T1000 (cell line): ENCODE results near the gene SP9.
"Not testable (repeated sequence)": the region's sequence is repeated elsewhere in the genome, so short reads cannot be mapped to it uniquely, and the experiment has no call there.

Experiments
- DNase-seq: peaks from one replicate; lab custom pipeline; 2025; ENCODE audit warnings: mixed read lengths; lab: John Stamatoyannopoulos, UW

The SP9 gene

GRCh38 chr2:174344716-174345461 is 10.1 kb downstream of the SP9 start:
- DNase-seq: no peak

- no peak for DNase-seq
These were observed 15.3 kb downstream of the SP9 start for GRCh38 chr2:174350018-174350417.

GRCh38 chr2:174350593-174351181 is 15.9 kb downstream of the SP9 start:
- no peak for DNase-seq

GRCh38 chr2:174353004-174353403 is 18.2 kb downstream of the SP9 start:
- no peak for DNase-seq

GRCh38 chr2:174356347-174356746 is 21.6 kb downstream of the SP9 start:
- DNase-seq: no peak

GRCh38 chr2:174359663-174360062 is 24.9 kb downstream of the SP9 start:
- not testable (repeated sequence) for DNase-seq

- DNase-seq: no peak
These were observed 28.2 kb downstream of the SP9 start for GRCh38 chr2:174362949-174363348.

- DNase-seq: not testable (repeated sequence)
These were observed 28.9 kb downstream of the SP9 start for GRCh38 chr2:174363492-174364225.

GRCh38 chr2:174364628-174365027 is 29.9 kb downstream of the SP9 start:
- no peak for DNase-seq

GRCh38 chr2:174365571-174365970 is 30.8 kb downstream of the SP9 start:
- no peak for DNase-seq

GRCh38 chr2:174368691-174369090 is 33.9 kb downstream of the SP9 start:
- DNase-seq: no peak

GRCh38 chr2:174376967-174377366 is 42.2 kb downstream of the SP9 start:
- no peak for DNase-seq

- DNase-seq: no peak
These were observed 49.0 kb downstream of the SP9 start for GRCh38 chr2:174383796-174384195.

- no peak for DNase-seq
These were observed 50.4 kb downstream of the SP9 start for GRCh38 chr2:174385201-174385600.
